HG02970 (cell line): ENCODE results near the gene POLR2B.
"Not testable (repeated sequence)": the region's sequence is repeated elsewhere in the genome, so short reads cannot be mapped to it uniquely, and the experiment has no call there.

ENCODE experiments used
- ATAC-seq: cut with Tn5 transposase; IDR thresholded peaks from one replicate; pipeline ENCODE4 v1.9.1; 2021; ENCODE audit warnings: mild to moderate bottlenecking, moderate library complexity, moderate number of reproducible peaks; ENCODE audit not compliant: unreplicated experiment, low FRiP score

Gene POLR2B

GRCh38 chr4:56978750-56979303 is at the start of gene POLR2B:
TSS of gene POLR2B (plus strand) at chr4:56978896. CDS start at chr4:56978986, 90 bp downstream.
- peak; percentile 45 for ATAC-seq

GRCh38 chr4:56930638-56931037 is 48.1 kb upstream of the POLR2B start:
- no peak for ATAC-seq

DNA sequence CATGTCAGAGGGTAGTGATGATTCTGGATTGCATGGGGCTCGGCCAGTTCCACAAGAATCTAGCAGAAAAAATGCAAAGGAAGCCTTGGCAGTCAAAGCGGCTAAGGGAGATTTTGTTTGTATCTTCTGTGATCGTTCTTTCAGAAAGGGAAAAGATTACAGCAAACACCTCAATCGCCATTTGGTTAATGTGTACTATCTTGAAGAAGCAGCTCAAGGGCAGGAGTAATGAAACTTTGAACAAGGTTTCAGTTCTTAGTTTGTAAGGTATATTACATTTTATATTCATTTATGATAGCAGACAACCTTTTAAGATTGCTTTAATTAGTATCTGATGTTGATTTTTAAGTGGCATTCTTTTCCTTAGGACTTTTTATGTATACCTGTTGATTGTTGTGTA is 46.8 kb upstream of the POLR2B start:
- no peak for ATAC-seq

GRCh38 chr4:56937262-56937661 is 41.4 kb upstream of the POLR2B start:
- no peak for ATAC-seq

- ATAC-seq = not testable (repeated sequence)
These were observed 38.9 kb upstream of the POLR2B start for GRCh38 chr4:56939826-56940225.

GRCh38 chr4:56940403-56940802 is 38.3 kb upstream of the POLR2B start:
- ATAC-seq = no peak

DNA sequence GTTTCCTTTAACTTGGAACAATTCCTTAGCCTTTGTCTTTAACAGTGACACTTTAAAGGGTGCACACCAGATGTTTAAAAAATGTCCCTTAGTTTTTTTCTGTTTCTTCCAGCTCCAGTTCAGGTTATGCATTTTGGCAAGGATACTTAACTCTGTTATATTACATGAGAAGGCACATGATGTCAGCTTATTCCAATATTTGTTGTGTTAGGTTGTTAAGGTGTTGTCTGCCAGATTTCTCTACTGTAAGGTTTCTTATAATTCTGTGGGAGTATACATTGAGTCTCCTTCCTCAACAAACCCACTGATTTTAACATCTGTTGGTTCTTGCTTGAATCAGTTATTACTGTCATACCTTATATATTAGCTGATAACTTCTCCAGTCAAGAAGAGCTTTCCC is 37.7 kb upstream of the POLR2B start:
- ATAC-seq = no peak

GRCh38 chr4:56941403-56941802 is 37.3 kb upstream of the POLR2B start:
- ATAC-seq = no peak

GRCh38 chr4:56953680-56954520 is 24.8 kb upstream of the POLR2B start:
- no peak for ATAC-seq

- ATAC-seq = no peak
These were observed 20.6 kb upstream of the POLR2B start for GRCh38 chr4:56958111-56958517.

DNA sequence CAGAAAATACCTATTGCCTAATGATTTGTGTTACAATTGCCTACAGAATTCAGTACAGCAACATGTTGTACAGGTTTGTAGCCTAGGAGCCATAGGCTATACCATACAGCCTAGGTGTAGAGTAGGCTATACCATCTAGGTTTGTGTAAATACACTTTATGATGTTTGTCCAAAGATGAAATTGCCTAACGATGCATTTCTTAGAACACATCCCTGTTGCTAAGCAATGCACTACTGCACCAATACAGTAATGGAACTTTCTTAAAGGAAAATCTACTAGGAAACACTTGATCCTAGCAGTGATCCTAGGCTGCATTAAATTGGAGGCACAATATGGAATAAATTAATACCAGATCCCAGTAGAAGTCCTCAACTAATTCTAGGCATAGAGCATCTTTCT is 19.6 kb upstream of the POLR2B start:
- no peak for ATAC-seq

DNA sequence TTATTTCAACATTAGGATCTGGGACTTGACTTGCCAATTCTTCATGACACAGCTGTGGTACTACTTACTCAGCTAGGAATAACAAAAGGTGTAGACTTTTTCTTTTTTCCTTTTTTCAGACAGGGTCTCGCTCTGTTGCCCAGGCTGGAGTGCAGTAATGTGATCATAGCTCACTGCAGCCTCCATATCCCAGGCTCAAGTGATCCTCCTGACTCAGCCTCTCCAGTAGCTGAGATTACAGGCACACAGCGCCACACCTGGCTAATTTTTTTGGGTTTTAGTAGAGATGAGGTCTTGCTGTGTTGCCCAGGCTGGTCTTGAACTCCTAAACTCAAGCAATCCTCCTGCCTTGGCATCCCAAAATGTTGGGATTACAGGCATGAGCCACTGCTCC is 17.6 kb upstream of the POLR2B start:
- no peak for ATAC-seq

DNA sequence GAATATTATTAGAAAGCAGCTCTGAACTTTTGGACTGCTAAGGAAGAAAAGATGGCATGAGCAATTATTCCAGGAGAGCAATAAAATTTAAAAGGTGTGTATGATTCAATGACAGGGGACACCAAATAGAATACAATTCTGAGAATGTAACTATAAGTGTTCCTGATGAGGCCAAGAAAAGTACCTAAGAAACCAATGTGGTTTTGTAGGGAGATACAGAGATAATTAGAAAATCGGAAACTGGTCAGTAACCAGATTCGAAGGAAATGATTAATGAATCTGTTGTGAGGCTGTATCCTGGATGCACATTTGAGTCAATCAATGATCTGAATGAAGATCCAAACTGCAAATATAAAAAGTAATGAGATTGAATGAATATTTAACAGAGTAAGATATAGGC is 7.3 kb upstream of the POLR2B start:
- ATAC-seq = no peak

GRCh38 chr4:56972389-56972788 is 6.3 kb upstream of the POLR2B start:
- ATAC-seq = no peak

- ATAC-seq = no peak
These were observed 5.9 kb upstream of the POLR2B start for GRCh38 chr4:56972809-56973208.

DNA sequence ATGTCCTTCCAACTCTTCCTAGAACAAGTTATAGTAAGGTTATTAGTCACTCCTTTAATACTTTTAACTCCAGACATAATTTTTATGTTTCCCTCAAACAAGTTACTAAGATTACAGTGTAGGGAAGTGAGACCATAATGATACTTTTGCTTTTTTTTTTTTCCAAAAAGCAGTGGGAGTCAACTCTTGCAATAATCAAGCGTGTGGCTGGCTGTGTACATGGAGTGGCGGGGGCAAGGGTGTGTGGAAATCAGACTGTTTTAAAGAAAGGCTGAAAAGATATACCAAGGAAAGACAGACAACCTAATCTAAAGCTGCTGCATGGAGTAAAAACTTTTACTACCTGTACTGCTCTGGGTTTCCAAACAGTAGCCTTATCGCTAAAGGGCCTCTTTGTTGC is 5.4 kb upstream of the POLR2B start:
- no peak for ATAC-seq

GRCh38 chr4:56976283-56976836 is 2.3 kb upstream of the POLR2B start:
- no peak for ATAC-seq

DNA sequence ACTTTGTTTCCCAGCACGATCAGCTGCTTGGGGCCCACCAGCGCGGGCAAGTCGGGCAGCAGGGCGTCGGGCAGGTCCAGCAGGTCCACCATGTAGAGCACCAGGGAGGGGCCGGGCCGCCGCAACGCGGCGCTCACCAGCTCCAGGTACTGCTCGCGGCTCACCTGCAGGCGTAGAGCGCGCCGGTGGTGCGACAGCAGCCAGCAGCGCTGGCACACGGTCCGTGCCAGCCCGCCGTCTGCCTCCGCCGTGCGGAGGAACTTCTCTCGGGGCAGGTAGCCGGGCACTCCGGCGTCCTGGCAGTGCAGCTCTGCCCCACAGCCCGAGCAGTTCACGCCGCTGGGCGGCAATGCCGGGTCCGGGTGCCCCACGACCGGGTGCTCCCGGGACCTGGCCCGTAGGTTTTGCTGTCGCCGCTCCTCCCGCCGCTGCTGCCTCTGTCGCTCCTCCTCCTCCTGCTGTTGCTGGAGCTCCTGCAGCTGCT is 1.8 kb upstream of the POLR2B start:
- ATAC-seq = peak; percentile 21

DNA sequence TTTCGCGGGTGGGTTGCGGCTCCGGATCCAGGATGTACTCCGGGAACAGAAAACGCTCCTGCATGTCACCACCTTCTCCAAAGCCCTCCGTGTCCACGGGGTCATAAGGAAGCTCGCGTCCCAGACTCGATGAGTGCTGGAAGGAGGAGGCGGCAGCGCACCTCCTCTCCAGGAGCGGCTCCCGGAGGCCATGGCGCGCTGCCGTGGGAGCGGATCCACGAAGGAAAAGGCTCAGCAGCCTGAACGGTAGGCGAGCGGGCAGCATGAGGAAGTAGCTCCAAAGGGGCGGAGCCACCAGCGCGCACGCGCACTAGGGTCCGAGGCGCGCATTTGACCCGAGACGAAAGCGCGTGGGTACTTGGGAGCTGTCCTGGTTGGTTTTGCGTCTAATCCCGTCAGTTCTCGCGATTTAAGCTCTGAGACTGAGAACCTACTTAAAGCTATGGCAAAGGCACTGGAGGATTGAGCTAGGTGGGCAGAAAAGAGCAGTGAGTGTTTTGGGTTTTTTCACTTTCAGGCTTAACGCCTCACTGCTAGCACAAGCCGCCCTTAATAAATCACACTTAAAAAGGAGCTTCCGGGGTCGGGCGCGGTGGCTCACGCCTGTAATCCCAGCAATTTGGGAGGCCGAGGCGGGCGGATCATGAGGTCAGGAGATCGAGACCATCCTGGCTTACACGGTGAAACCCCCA is 1.2 kb upstream of the POLR2B start, which contains the start of gene NOA1:
NOA1 (minus strand) TSS at position 286 of the 692 bp plus-strand sequence; CDS start at position 265, 21 bp downstream.
- ATAC-seq = peak; percentile 85

GRCh38 chr4:56979421-56980072 is 851 bp downstream of the POLR2B start:
- no peak for ATAC-seq
